OCI-LY7 (cell line): Measurements from ENCODE around the gene CAV1.

Experiments used
- EZH2phosphoT487 ChIP-seq: fragments of 200-600 bp; sonication (generic); IDR thresholded peaks from 2 replicates; pipeline ENCODE4 v1.6.1; 2018; ENCODE audit warnings: low read depth, borderline replicate concordance, mild to moderate bottlenecking, mixed run types, antibody characterized with exemption, low read length, moderate library complexity, mixed read lengths
- TF ChIP-seq, protein P1 (sequence below): fragments of 200-600 bp; sonication (generic); conservative IDR thresholded peaks from 2 replicates; pipeline ENCODE4 v1.5.1; 2014; ENCODE audit warnings: mild to moderate bottlenecking, antibody characterized with exemption, low read length, moderate library complexity, mixed read lengths

GRCh38 chr7:116592041-116592355, 67.2 kb downstream of the CAV1 start:
- TF ChIP-seq, protein P1, sequence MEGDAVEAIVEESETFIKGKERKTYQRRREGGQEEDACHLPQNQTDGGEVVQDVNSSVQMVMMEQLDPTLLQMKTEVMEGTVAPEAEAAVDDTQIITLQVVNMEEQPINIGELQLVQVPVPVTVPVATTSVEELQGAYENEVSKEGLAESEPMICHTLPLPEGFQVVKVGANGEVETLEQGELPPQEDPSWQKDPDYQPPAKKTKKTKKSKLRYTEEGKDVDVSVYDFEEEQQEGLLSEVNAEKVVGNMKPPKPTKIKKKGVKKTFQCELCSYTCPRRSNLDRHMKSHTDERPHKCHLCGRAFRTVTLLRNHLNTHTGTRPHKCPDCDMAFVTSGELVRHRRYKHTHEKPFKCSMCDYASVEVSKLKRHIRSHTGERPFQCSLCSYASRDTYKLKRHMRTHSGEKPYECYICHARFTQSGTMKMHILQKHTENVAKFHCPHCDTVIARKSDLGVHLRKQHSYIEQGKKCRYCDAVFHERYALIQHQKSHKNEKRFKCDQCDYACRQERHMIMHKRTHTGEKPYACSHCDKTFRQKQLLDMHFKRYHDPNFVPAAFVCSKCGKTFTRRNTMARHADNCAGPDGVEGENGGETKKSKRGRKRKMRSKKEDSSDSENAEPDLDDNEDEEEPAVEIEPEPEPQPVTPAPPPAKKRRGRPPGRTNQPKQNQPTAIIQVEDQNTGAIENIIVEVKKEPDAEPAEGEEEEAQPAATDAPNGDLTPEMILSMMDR: peak; percentile 44; the same call in 1 of the 2 replicates
- TF ChIP-seq EZH2phosphoT487: no peak
